NOMO-1 treated with DMSO at 0.1 percent for 48 hours (cell line): ENCODE measurements around the gene DIS3L.
"Not testable (repeated sequence)": the region's sequence is repeated elsewhere in the genome, so short reads cannot be mapped to it uniquely, and the experiment has no call there.

Experiments used
- DNase-seq: peaks from one replicate; lab custom pipeline; 2025; ENCODE audit not compliant: unreplicated experiment; lab: John Stamatoyannopoulos, UW

Gene DIS3L

GRCh38 chr15:66309828-66310227 lies 16.5 kb downstream of the DIS3L start:
- no peak for DNase-seq

GRCh38 chr15:66310786-66311185 lies 17.4 kb downstream of the DIS3L start:
- DNase-seq: no peak

- DNase-seq: no peak
Measured at GRCh38 chr15:66312144-66312543, 18.8 kb downstream of the DIS3L start.

DNA sequence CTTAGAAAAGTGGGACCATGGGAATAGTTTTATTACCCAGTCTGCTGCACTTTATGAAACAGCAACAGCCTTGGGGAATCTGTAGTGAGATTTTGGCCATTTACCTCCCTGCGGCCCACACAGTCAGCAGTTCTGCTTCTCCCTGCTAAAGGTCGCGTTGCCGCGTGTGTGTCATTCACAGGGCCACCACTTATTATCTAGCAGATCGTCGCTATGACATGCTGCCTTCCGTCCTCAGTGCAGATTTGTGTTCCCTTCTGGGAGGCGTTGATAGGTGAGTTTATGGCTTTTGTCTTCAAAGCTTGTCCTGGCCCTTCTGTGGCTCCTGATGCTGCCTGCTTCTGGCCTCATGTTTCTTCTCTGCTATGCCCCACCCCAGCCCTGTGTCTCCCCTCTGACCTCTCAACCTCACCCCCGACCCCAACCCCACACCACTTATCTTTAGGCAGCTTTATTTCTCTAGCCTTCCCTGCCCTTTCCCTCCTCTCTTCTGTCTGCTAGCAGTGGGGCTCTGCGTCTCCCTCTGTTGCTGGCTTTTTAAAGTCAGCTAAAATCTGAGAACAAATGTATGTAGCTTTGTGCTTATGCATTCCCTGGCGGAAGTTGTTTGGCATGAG lies 30.1 kb downstream of the DIS3L start:
- no peak for DNase-seq

GRCh38 chr15:66326051-66326450 lies 32.7 kb downstream of the DIS3L start:
- DNase-seq: no peak

DNA sequence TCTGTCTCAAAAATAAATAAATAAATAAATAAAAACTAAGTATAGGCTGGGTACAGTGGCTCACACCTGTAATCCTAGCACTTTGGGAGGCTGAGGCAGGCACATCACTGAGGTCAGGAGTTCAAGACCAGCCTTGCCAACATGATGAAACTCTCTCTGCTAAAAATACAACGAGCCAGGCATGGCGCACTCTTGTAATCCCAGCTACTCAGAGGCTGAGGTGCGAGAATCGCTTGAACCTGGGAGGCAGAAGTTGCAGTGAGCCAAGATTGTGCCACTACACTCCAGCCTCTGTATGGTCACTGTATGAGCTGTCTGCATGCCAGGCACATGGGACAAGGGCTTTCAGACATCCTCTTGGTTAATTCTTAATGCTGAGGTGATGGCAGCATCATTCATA lies 34.4 kb downstream of the DIS3L start:
- no peak for DNase-seq

DNA sequence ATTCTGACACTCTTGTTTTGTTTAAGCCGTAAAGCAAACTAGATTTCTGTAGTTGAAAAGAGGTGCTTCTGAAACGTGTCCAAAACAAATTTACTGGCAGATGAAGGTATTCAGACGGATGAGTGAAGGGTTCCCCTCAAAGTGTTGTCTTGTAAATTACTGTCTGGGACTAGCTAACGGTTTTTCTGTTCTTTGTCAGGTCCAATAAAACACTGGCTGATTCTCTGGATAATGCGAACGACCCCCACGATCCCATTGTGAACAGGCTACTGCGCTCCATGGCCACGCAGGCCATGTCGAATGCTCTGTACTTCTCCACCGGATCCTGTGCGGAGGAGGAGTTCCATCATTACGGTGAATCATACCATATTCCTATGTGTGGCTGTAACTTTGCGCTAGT lies 35.4 kb downstream of the DIS3L start:
- DNase-seq: no peak

DNA sequence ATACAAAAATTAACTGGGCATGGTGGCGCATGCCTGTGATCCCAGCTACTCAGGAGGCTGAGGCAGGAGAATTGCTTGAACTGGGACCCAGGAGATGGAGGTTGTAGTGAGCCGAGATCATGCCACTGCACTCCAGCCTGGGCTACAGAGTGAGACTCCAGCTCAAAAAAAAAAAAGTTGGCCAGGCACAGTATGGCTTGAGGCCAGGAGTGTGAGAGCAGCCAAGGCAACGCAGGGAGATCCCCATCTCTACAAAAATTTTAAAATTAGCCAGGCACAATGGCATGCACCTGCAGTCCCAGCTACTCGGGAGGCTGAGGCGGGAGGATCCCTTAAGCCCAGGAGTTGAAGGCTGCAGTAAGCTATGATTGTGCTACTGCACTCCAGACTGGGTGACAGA lies 55.2 kb downstream of the DIS3L start:
- DNase-seq: not testable (repeated sequence)

GRCh38 chr15:66356077-66356358 lies 62.6 kb downstream of the DIS3L start:
- DNase-seq: peak; percentile 40

GRCh38 chr15:66356359-66357236 lies 63.2 kb downstream of the DIS3L start, which contains the start of gene TIPIN:
Gene TIPIN (minus strand): TSS chr15:66356685. CDS start chr15:66352947, 3,738 bp downstream.
- peak; percentile 97 for DNase-seq

GRCh38 chr15:66359740-66360139 lies 66.4 kb downstream of the DIS3L start:
- no peak for DNase-seq

- DNase-seq: peak; percentile 51
Measured at GRCh38 chr15:66361745-66362460, 68.5 kb downstream of the DIS3L start.

- DNase-seq: no peak
Measured at GRCh38 chr15:66362776-66363175, 69.4 kb downstream of the DIS3L start.

DNA sequence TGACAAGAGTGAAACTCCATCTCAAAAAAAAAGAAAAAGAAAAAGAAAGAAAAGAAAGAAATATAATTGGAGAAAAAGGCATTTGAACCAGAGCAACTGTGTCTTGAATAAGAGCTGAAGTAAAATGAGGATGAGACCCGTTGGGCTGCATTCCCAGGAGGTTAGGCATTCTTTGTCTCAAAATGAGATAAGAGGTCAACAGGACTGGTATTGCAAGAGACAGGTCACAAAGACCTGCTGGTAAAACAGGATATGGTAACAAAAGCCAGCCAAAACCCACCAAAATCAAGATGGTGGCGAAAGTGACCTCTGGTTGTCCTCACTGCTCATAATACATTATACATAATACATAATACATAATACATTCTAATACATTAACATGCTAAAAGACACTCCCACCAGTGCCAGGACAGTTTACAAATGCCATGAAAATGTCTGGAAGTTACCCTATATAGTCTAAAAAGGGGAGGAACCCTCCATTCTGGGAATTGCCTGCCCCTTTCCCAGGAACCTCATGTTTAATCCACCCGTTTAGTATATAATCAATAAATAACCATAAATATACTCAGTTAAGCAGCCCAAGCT lies 71.7 kb downstream of the DIS3L start:
- DNase-seq: no peak

DNA sequence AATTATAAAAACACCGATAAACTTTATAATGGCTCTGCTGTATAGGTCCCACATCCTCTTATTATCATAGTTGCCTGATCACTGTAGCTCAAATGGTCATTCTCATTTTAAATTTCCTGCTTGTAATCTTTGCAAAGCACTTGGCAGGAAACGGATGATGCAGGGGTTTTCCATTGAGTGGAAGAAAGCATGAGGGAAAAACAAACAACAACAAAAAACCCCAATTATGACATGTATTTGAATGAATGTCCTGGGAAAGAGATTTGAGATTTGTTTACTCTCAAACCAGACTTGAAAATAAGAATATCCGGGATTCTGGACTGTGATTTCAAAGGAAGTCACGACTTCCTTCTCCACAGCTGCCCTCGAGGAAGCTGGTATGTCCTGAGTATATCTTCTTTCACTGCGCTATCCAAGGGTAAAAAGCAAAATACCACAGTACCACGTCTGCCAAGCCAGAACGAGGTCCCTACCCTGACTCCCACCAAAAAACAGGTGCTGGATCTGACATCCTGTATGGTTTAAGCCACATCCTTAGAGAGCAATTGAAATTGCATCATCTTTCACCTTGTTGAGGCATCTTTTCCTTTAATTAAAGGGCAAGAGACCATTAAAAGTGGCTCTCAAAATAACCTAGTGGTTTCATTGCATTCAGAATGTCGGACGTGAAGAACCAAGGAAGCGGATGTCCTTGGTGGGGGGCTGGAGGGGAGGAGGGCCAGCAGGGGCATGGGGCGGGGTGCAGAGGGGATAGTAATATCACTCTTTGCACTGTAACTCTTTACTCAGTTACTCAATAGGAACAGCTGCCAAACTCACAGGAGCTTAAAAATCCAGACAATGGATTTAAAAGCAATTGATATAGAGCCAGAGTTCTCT lies 76.6 kb downstream of the DIS3L start:
- peak; percentile 59 for DNase-seq

DNA sequence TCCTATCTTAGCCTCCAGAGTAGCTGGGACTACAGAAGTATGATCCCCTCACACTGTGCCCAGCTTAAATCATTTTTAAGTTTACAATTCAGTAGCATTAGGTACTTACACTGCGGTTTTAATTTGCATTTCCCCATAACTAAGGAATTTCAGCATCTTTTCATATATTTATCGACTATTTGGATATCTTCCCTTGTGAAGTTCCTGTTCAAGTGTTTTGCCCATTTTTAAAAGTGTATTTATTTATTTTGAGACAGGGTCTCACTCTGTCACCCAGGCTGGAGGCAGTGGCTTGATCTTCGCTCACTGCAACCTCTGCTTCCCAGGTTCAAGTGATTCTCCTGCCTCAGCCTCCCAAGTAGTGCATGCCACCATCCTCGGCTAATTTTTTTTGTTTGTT lies 80.8 kb downstream of the DIS3L start:
- DNase-seq: no peak

DNA sequence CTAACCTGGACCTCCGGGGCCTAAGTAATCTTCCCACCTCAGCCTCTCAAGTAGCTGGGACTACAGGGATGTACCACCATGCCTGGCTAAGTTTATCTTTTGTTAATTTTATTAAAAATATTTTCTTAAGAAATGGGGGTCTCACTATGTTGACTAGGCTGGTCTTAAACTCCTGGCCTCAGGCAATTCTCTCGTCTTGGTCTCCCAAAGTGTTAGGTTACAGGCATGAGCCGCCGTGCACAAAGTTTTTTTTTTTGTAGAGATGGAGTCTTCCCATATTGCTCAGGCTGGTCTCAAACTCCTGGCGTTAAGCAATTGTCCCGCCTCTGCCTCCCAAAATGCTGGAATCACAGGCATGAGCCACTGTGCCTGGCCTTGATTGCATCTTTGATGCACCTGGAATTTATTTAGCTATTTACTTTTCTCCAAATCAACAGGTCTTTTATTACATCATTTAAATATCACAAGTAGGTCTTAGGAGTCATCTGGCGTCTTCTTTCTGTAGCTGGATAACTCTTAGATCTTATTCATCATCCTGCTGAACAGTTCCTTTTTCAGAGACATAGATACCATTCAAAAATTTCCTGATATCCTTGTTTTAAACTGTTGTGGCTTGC lies 85.6 kb downstream of the DIS3L start:
- no peak for DNase-seq

DNA sequence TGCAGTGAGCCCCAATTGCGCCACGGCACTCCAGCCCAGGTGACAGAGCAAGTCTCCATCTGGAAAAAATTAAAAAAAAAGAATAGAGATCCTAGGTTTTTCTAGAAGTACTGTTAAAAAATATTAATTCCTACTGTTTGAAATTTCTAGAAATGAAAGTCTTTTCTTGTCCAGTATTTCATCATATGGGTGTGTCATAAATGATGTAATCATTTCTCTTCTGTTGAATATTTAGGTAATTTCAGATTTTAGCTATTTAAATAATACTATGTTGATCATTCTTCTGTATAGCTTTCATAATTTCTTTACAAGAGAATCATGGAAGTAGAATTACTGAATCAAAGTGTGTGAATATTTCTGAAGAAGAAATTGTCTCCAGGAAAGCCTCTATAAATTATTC lies 88.0 kb downstream of the DIS3L start:
- peak; percentile 26 for DNase-seq
